GM19455 (cell line): Measurements from ENCODE around the gene TRAF3.
"Not testable (repeated sequence)": the region's sequence is repeated elsewhere in the genome, so short reads cannot be mapped to it uniquely, and the experiment has no call there.

Experiments
- ATAC-seq: cut with Tn5 transposase; IDR thresholded peaks from one replicate; pipeline ENCODE4 v1.9.1; 2021; ENCODE audit not compliant: unreplicated experiment

Gene TRAF3

GRCh38 chr14:102883554-102883953, 106.3 kb downstream of the TRAF3 start:
- ATAC-seq: no peak

- no peak for ATAC-seq
These were observed 108.6 kb downstream of the TRAF3 start for GRCh38 chr14:102885737-102886447.

- ATAC-seq: no peak
These were observed 111.5 kb downstream of the TRAF3 start for GRCh38 chr14:102888748-102889147.

GRCh38 chr14:102889615-102890014, 112.4 kb downstream of the TRAF3 start:
- no peak for ATAC-seq

GRCh38 chr14:102891111-102891510, 113.9 kb downstream of the TRAF3 start:
- ATAC-seq: no peak

GRCh38 chr14:102891556-102891955, 114.3 kb downstream of the TRAF3 start:
- no peak for ATAC-seq

- no peak for ATAC-seq
These were observed 115.4 kb downstream of the TRAF3 start for GRCh38 chr14:102892651-102893050.

GRCh38 chr14:102893452-102893851, 116.2 kb downstream of the TRAF3 start:
- ATAC-seq: no peak

GRCh38 chr14:102896735-102897134, 119.5 kb downstream of the TRAF3 start:
- not testable (repeated sequence) for ATAC-seq

GRCh38 chr14:102897299-102898027, 120.2 kb downstream of the TRAF3 start:
- no peak for ATAC-seq

GRCh38 chr14:102898298-102898697, 121.0 kb downstream of the TRAF3 start:
- ATAC-seq: no peak

- ATAC-seq: no peak
These were observed 121.7 kb downstream of the TRAF3 start for GRCh38 chr14:102898776-102899515.

GRCh38 chr14:102899516-102899900, 122.3 kb downstream of the TRAF3 start:
- ATAC-seq: no peak

- ATAC-seq: peak; percentile 58
These were observed 123.7 kb downstream of the TRAF3 start for GRCh38 chr14:102900631-102901571.

- peak; percentile 76 for ATAC-seq
These were observed 124.4 kb downstream of the TRAF3 start for GRCh38 chr14:102901633-102902032.

- ATAC-seq: peak; percentile 12
These were observed 124.8 kb downstream of the TRAF3 start for GRCh38 chr14:102902086-102902485.

- ATAC-seq: no peak
These were observed 125.4 kb downstream of the TRAF3 start for GRCh38 chr14:102902523-102903247.

GRCh38 chr14:102903248-102903888, 126.1 kb downstream of the TRAF3 start:
- no peak for ATAC-seq

- ATAC-seq: no peak
These were observed 126.8 kb downstream of the TRAF3 start for GRCh38 chr14:102903889-102904512.
